NB4 (cell line): Measurements from ENCODE around the gene PLEKHS1.

Experiments
- MAX ChIP-seq: IDR thresholded peaks from 2 replicates; pipeline ENCODE4 v1.6.1; 2011; ENCODE audit warnings: low read depth, low read length
- MYC ChIP-seq: IDR thresholded peaks from 2 replicates; pipeline ENCODE4 v1.6.1; 2011; ENCODE audit warnings: low read depth, low read length
- POLR2A ChIP-seq: IDR thresholded peaks from 2 replicates; pipeline ENCODE4 v1.6.1; 2011; ENCODE audit warnings: mild to moderate bottlenecking; ENCODE audit not compliant: insufficient read length; ENCODE audit errors: extremely low read depth
- TF ChIP-seq, protein P1 (sequence below): IDR thresholded peaks from one replicate; pipeline ENCODE4 v1.5.1; 2012; ENCODE audit warnings: low read depth, low read length

GRCh38 chr10:113756940-113757543 is 5.6 kb downstream of the PLEKHS1 start:
- TF ChIP-seq POLR2A (no peak), MAX (no peak), MYC (no peak)
- TF ChIP-seq, protein P1, sequence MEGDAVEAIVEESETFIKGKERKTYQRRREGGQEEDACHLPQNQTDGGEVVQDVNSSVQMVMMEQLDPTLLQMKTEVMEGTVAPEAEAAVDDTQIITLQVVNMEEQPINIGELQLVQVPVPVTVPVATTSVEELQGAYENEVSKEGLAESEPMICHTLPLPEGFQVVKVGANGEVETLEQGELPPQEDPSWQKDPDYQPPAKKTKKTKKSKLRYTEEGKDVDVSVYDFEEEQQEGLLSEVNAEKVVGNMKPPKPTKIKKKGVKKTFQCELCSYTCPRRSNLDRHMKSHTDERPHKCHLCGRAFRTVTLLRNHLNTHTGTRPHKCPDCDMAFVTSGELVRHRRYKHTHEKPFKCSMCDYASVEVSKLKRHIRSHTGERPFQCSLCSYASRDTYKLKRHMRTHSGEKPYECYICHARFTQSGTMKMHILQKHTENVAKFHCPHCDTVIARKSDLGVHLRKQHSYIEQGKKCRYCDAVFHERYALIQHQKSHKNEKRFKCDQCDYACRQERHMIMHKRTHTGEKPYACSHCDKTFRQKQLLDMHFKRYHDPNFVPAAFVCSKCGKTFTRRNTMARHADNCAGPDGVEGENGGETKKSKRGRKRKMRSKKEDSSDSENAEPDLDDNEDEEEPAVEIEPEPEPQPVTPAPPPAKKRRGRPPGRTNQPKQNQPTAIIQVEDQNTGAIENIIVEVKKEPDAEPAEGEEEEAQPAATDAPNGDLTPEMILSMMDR = no peak
